H1 (cell line): ENCODE data around the gene SLC7A9.

Experiments
- POLR2A ChIP-seq, 2 experiments: IDR thresholded peaks; 1 replicate in 1 of 2; 2 replicates in 1 of 2; pipeline ENCODE4 v1.6.1; 2011; ENCODE audit warnings: low read depth in 2 of 2, low read length in 2 of 2, mild to moderate bottlenecking in 2 of 2; ENCODE audit errors: control extremely low read depth in 1 of 2
- RAD21 ChIP-seq, 2 experiments: IDR thresholded peaks in 1 of 2; conservative IDR thresholded peaks in 1 of 2; 2 replicates each; pipeline ENCODE4 v1.6.1; 2011; ENCODE audit warnings: low read depth in 2 of 2, low read length in 2 of 2, improper control_type of control experiment in 1 of 2, inconsistent platforms in 1 of 2, mild to moderate bottlenecking in 1 of 2, moderate library complexity in 1 of 2
- TAF1 ChIP-seq: IDR thresholded peaks from 2 replicates; pipeline ENCODE4 v1.6.1; 2011; ENCODE audit warnings: mild to moderate bottlenecking, low read depth, low read length
- ZNF274 ChIP-seq: IDR thresholded peaks from 2 replicates; pipeline ENCODE4 v1.7.0; 2012; ENCODE audit warnings: low read length, borderline replicate concordance; ENCODE audit errors: extremely low read depth
- TF ChIP-seq, protein P1 (sequence below), 3 experiments: IDR thresholded peaks; 1 replicate in 2 of 3; 2 replicates in 1 of 3; pipeline versions ENCODE4 v1.5.1 to v1.6.1; 2011; ENCODE audit warnings: low read length in 3 of 3, mild to moderate bottlenecking in 3 of 3, inconsistent platforms in 2 of 3, low read depth in 1 of 3, moderate library complexity in 1 of 3; ENCODE audit not compliant: insufficient read depth in 1 of 3; ENCODE audit errors: control extremely low read depth in 1 of 3
- TF ChIP-seq, protein P2 (sequence below): IDR thresholded peaks from 2 replicates; pipeline ENCODE4 v1.6.1; 2012; ENCODE audit warnings: inconsistent platforms

DNA sequence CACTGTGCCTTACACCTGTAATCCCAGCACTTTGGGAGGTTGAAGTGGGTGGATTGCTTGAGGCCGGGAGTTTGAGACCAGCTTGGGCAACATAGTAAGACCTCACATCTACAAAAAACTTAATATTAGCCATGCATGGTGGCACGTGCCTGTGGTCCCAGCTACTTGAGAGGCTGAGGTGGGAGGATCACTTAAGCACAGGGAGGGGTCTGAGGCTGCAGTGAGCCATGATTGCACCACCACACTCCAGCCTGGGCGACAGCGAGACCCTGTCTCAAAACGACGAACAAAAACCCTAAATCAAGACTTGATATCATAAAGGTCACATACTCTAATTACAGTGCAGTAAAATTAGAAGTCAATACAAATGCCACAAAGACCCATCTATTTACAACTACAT is 17.4 kb downstream of the SLC7A9 start:
- TF ChIP-seq, protein P1, sequence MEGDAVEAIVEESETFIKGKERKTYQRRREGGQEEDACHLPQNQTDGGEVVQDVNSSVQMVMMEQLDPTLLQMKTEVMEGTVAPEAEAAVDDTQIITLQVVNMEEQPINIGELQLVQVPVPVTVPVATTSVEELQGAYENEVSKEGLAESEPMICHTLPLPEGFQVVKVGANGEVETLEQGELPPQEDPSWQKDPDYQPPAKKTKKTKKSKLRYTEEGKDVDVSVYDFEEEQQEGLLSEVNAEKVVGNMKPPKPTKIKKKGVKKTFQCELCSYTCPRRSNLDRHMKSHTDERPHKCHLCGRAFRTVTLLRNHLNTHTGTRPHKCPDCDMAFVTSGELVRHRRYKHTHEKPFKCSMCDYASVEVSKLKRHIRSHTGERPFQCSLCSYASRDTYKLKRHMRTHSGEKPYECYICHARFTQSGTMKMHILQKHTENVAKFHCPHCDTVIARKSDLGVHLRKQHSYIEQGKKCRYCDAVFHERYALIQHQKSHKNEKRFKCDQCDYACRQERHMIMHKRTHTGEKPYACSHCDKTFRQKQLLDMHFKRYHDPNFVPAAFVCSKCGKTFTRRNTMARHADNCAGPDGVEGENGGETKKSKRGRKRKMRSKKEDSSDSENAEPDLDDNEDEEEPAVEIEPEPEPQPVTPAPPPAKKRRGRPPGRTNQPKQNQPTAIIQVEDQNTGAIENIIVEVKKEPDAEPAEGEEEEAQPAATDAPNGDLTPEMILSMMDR (IDR thresholded peaks at IDR 0.05; ENCODE audit: control extremely low read depth in 1 of 3, insufficient read depth in 1 of 3, low read depth in 1 of 3, low read length in 3 of 3), result no peak
- TF ChIP-seq TAF1 (no peak), ZNF274 (no peak), RAD21 (IDR thresholded peaks at IDR 0.05 in 1 of 2, conservative IDR thresholded peaks at IDR 0.05 in 1 of 2; ENCODE audit: low read depth in 2 of 2, low read length in 2 of 2) (no peak), POLR2A (IDR thresholded peaks at IDR 0.05; ENCODE audit: control extremely low read depth in 1 of 2, low read depth in 2 of 2, low read length in 2 of 2) (no peak)
- TF ChIP-seq, protein P2, sequence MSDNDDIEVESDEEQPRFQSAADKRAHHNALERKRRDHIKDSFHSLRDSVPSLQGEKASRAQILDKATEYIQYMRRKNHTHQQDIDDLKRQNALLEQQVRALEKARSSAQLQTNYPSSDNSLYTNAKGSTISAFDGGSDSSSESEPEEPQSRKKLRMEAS, result no peak
